PC-9 (cell line): ENCODE measurements around the gene ELMO1. TPM values are rescaled to one million over a fixed set of nuclear protein-coding genes. Genes with fewer than 3 reads are reported as not detected.

Experiments used
- BruUV-seq: library from RNA; stranded (reverse); fragments of 400-500 nt; replicated peaks from 2 replicates; lab custom pipeline; 2021; lab: Mats Ljungman, UMichigan
- CTCF ChIA-PET: fragments of 300-600 bp; sonication (Branson Sonifier 250); formaldehyde crosslinking; loops from one replicate; lab custom pipeline; 2022; ENCODE audit warnings: antibody characterized with exemption; lab: Charles Lee
- POLR2A ChIA-PET: fragments of 300-600 bp; sonication (Branson Sonifier 250); formaldehyde crosslinking; loops from one replicate; lab custom pipeline; 2022; ENCODE audit warnings: antibody characterized with exemption; ENCODE audit not compliant: unreplicated experiment; lab: Charles Lee
- DNase-seq, 2 experiments: peaks; one replicate each; pipeline versions ENCODE4 v3.0.0 to v3.0.0-alpha.2; 2015 to 2022; ENCODE audit warnings: mixed read lengths in 1 of 2
- H2AFZ ChIP-seq: fragments of 200-600 bp; sonication (generic); 2 replicates; pipeline ENCODE4 v1.8.1; 2017; ENCODE audit warnings: antibody characterized with exemption
- H3F3A ChIP-seq: fragments of 200-600 bp; sonication (generic); 2 replicates; pipeline ENCODE4 v1.8.1; 2017; ENCODE audit warnings: antibody characterized with exemption, mild to moderate bottlenecking, low read depth; ENCODE audit not compliant: insufficient read depth
- H3K27ac ChIP-seq: fragments of 200-600 bp; sonication (generic); 2 replicates; pipeline ENCODE4 v1.6.1; 2016; ENCODE audit warnings: mixed run types
- H3K27me3 ChIP-seq: fragments of 200-600 bp; sonication (generic); 2 replicates; pipeline ENCODE4 v1.6.1; 2016; ENCODE audit warnings: low read depth, mixed run types; ENCODE audit not compliant: insufficient read depth
- H3K36me3 ChIP-seq: fragments of 200-600 bp; sonication (generic); 2 replicates; pipeline ENCODE4 v1.6.1; 2016; ENCODE audit warnings: low read depth, mixed run types
- H3K4me1 ChIP-seq: fragments of 200-600 bp; sonication (generic); replicated peaks from 2 replicates; pipeline ENCODE4 v1.6.1; 2016; ENCODE audit warnings: mixed run types; ENCODE audit not compliant: insufficient read depth
- H3K4me2 ChIP-seq: fragments of 200-600 bp; sonication (generic); 2 replicates; pipeline ENCODE4 v1.6.1; 2017; ENCODE audit warnings: mixed run types
- H3K4me3 ChIP-seq: fragments of 200-600 bp; sonication (generic); 2 replicates; pipeline ENCODE4 v1.6.1; 2016; ENCODE audit warnings: mixed run types
- H3K79me2 ChIP-seq: fragments of 200-600 bp; sonication (generic); 2 replicates; pipeline ENCODE4 v1.6.1; 2017; ENCODE audit warnings: low read depth, mixed run types
- H3K9me2 ChIP-seq: fragments of 200-600 bp; sonication (generic); 2 replicates; pipeline ENCODE4 v1.8.1; 2017; ENCODE audit warnings: mild to moderate bottlenecking; ENCODE audit not compliant: insufficient read depth
- H3K9me3 ChIP-seq: fragments of 200-600 bp; sonication (generic); 2 replicates; pipeline ENCODE4 v1.8.1; 2016; ENCODE audit warnings: low read depth; ENCODE audit not compliant: insufficient read depth
- H4K20me1 ChIP-seq: fragments of 200-600 bp; sonication (generic); 2 replicates; pipeline ENCODE4 v1.8.1; 2017; ENCODE audit not compliant: insufficient read depth
- EZH2 ChIP-seq: fragments of 200-600 bp; sonication (generic); IDR thresholded peaks from 2 replicates; pipeline ENCODE4 v1.8.0; 2017; ENCODE audit warnings: antibody characterized with exemption, low read depth
- intact Hi-C: fragments of 100-400 bp; cut with micrococcal nuclease; formaldehyde crosslinking; loops from one replicate; pipeline ENCODE4 v1.10.0; 2022; ENCODE audit not compliant: unreplicated experiment
- total RNA-seq: library from RNA; stranded (reverse); gene quantifications from 2 replicates; pipeline ENCODE4 v1.2.3, GENCODE V29; 2021
- TF ChIP-seq, protein P1 (sequence below): fragments of 200-600 bp; sonication (generic); conservative IDR thresholded peaks from 2 replicates; pipeline ENCODE4 v1.6.1; 2017; ENCODE audit warnings: mixed run types, antibody characterized with exemption, mild to moderate bottlenecking, moderate library complexity

Gene ELMO1
- total RNA-seq, 1 experiment from 2014 or later: 4.8 TPM

DNA sequence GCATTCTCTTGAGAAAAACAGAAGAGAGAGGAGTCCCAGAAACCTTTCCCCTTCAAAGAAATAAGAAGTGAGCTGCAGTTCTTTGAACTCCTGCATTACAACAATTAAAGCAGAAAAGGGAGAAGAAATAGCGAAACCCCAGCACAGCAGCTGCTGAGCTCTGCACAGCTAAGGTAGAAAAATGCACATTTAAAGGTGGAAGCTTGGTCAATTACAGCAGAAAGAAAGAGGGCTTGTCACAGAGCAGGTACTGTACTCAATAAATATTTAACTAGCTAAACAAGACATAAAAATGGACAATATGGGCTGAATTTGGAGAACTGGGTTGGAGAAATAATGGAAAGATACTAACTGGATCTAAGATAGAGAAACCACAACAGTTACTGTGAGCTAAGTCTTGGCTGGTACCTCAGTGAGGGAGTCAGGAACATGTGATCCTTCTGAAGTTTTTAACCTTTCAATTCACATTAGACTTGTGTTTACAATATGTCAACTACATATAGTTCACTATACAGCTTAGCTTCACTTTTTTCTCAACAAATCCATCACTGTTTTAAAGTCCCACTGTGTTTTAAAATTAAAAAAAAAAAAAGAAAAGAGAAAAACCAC is 332.5 kb downstream of the ELMO1 start:
- Histone ChIP-seq H3K36me3 (no peaks in the 10 kb centered on the region), H3K4me3 (no peak overlapping the region), H3K4me2 (no peak overlapping the region), H3K9me2 (no peaks in the 10 kb centered on the region), H4K20me1 (no peaks in the 10 kb centered on the region), H3K4me1 (no peaks in the 10 kb centered on the region), H3K27me3 (peaks cover 28% of the 10 kb centered on the region; the same call in 1 of the 2 replicates), H3F3A (no peaks in the 10 kb centered on the region), H3K79me2 (no peaks in the 10 kb centered on the region), H3K27ac (no peak overlapping the region), H2AFZ (no peak overlapping the region), H3K9me3 (no peaks in the 10 kb centered on the region)
- no peak for DNase-seq
- TF ChIP-seq, protein P1, sequence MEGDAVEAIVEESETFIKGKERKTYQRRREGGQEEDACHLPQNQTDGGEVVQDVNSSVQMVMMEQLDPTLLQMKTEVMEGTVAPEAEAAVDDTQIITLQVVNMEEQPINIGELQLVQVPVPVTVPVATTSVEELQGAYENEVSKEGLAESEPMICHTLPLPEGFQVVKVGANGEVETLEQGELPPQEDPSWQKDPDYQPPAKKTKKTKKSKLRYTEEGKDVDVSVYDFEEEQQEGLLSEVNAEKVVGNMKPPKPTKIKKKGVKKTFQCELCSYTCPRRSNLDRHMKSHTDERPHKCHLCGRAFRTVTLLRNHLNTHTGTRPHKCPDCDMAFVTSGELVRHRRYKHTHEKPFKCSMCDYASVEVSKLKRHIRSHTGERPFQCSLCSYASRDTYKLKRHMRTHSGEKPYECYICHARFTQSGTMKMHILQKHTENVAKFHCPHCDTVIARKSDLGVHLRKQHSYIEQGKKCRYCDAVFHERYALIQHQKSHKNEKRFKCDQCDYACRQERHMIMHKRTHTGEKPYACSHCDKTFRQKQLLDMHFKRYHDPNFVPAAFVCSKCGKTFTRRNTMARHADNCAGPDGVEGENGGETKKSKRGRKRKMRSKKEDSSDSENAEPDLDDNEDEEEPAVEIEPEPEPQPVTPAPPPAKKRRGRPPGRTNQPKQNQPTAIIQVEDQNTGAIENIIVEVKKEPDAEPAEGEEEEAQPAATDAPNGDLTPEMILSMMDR: no peak
- intact Hi-C loops: no loop called here
- no TSS peak for BruUV-seq
- ChIA-PET CTCF (no interaction called here), POLR2A (no interaction called here)

DNA sequence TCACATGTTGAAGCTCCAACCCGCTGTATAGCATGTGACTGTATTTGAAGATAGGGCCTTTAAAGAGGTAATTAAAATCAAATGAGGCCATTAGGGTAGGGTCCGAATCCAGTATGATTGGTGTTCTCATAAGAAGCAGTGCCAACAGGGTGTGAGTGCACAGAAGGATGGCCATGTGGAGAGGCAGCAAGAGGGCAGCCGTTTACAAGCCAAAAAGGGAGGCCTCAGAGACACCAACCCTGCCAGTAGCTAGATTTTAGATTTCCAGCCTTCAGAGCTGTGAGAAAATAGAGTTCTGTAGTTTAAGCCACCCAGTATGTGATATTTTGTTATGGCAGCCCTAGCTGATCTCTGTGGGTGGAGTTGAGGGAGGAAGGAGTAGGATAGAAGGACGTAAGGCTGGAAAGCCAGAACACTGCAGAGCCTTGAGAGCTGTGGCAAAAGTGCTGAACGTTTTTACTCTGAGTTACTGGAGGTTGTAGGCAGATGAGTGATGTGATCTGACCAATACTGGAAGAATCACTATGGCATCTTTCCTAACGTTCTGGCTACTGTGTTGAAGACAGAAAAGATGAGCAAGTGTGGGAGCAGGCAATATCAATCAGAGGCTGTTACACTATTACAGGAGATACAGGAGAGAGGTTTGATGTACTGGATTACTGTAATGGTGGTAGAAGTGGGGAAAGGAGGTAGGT is 334.9 kb downstream of the ELMO1 start:
- CTCF ChIA-PET: no interaction called here
- BruUV-seq: no TSS peak
- H3K4me2 ChIP-seq: no peak overlapping the region
- no peaks in the 10 kb centered on the region for H3F3A ChIP-seq
- intact Hi-C loops: no loop called here
- TF ChIP-seq EZH2: no peak
- TF ChIP-seq, protein P1: no peak
- H3K79me2 ChIP-seq: no peaks in the 10 kb centered on the region
- no peaks in the 10 kb centered on the region for H3K9me3 ChIP-seq
- POLR2A ChIA-PET: no interaction called here
- H3K4me1 ChIP-seq: no peaks in the 10 kb centered on the region
- no peak overlapping the region for H2AFZ ChIP-seq
- H3K27ac ChIP-seq: no peak overlapping the region
- no peaks in the 10 kb centered on the region for H3K36me3 ChIP-seq
- no peaks in the 10 kb centered on the region for H3K9me2 ChIP-seq
- H3K27me3 ChIP-seq: peaks cover 12% of the 10 kb centered on the region; the same call in 1 of the 2 replicates
- no peak overlapping the region for H3K4me3 ChIP-seq
- H4K20me1 ChIP-seq: no peaks in the 10 kb centered on the region
- DNase-seq: no peak

DNA sequence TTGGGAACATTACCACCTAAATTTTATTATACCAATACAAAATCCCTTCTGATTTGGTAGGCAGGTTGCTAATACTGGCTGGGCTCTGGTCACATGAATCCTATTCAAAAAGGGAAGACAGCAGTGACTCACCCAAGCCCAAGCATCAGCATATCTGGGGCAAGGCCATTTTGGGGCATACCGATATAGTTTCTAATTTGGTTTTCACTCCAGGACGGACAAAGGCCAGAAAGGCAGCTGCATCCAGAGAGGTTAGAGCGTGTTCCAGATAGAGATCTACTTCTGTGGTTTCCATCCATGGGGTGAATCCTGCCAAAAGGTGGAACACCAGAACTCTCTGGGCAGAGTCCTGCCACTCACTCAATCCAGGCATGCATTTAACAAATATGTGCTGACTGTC is 335.8 kb downstream of the ELMO1 start:
- POLR2A ChIA-PET: no interaction called here
- H3K27me3 ChIP-seq: peaks cover 4% of the 10 kb centered on the region; the same call in 1 of the 2 replicates
- no peaks in the 10 kb centered on the region for H3F3A ChIP-seq
- DNase-seq: no peak
- no peaks in the 10 kb centered on the region for H4K20me1 ChIP-seq
- H3K4me3 ChIP-seq: no peak overlapping the region
- TF ChIP-seq, protein P1: no peak
- no peak for TF ChIP-seq EZH2
- no TSS peak for BruUV-seq
- no peaks in the 10 kb centered on the region for H3K79me2 ChIP-seq
- no peak overlapping the region for H3K27ac ChIP-seq
- intact Hi-C loops: no loop called here
- H3K9me2 ChIP-seq: no peaks in the 10 kb centered on the region
- H3K4me1 ChIP-seq: no peaks in the 10 kb centered on the region
- no peak overlapping the region for H3K4me2 ChIP-seq
- H3K36me3 ChIP-seq: no peaks in the 10 kb centered on the region
- no peak overlapping the region for H2AFZ ChIP-seq
- H3K9me3 ChIP-seq: no peaks in the 10 kb centered on the region
- CTCF ChIA-PET: no interaction called here
